Gastroesophageal sphincter (tissue), 3 donors: ENCODE results near the gene UMPS.

Experiments
- EP300 ChIP-seq: sonication (generic); formaldehyde crosslinking; IDR thresholded peaks from one replicate; pipeline ENCODE4 v1.6.1; 2017; ENCODE audit warnings: antibody characterized with exemption, mild to moderate bottlenecking
- POLR2A ChIP-seq, 2 donors: fragments of 450-650 bp; IDR thresholded peaks; one replicate each; pipeline ENCODE4 v1.6.1; 2017; ENCODE audit warnings: antibody characterized with exemption in 2 of 2, mild to moderate bottlenecking in 2 of 2, moderate library complexity in 1 of 2
- POLR2AphosphoS5 ChIP-seq: sonication (generic); formaldehyde crosslinking; IDR thresholded peaks from one replicate; pipeline ENCODE4 v1.6.1; 2017; ENCODE audit warnings: antibody characterized with exemption
- TF ChIP-seq, protein P1 (sequence below), 4 experiments: fragments of 200-600 bp in 2 of 4; fragments of 450-650 bp in 2 of 4; sonication (generic) in 1 of 4; IDR thresholded peaks; one replicate each; pipeline ENCODE4 v1.5.1; 2017 to 2019; ENCODE audit warnings: antibody characterized with exemption in 4 of 4, mild to moderate bottlenecking in 2 of 4, moderate library complexity in 2 of 4

DNA sequence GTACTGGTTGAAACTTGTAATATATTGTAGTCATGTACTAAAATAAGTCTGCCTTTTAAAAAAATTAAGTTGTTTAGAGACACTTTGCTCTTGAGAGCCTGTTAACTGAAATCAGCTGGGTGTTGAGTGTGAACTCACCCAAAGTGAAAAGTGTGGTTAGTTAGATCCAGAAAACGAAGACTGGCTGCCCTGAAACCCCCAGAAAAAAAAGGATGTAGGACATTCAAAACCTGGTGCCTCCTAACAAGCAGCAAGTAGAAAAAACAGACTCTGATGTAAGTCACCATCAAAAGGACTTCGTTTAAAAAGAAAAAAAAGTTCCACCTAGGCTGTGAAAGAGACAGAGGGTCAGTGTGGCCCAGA, 40.8 kb downstream of the UMPS start:
- TF ChIP-seq, protein P1, sequence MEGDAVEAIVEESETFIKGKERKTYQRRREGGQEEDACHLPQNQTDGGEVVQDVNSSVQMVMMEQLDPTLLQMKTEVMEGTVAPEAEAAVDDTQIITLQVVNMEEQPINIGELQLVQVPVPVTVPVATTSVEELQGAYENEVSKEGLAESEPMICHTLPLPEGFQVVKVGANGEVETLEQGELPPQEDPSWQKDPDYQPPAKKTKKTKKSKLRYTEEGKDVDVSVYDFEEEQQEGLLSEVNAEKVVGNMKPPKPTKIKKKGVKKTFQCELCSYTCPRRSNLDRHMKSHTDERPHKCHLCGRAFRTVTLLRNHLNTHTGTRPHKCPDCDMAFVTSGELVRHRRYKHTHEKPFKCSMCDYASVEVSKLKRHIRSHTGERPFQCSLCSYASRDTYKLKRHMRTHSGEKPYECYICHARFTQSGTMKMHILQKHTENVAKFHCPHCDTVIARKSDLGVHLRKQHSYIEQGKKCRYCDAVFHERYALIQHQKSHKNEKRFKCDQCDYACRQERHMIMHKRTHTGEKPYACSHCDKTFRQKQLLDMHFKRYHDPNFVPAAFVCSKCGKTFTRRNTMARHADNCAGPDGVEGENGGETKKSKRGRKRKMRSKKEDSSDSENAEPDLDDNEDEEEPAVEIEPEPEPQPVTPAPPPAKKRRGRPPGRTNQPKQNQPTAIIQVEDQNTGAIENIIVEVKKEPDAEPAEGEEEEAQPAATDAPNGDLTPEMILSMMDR (IDR thresholded peaks at IDR 0.05): no peak
- TF ChIP-seq POLR2A (IDR thresholded peaks at IDR 0.05) (no peak), POLR2AphosphoS5 (no peak), EP300 (no peak)
